GM12878 (cell line): Measurements from ENCODE around the gene COL6A3. TPM values are rescaled to one million over a fixed set of nuclear protein-coding genes. Genes with fewer than 3 reads are reported as not detected.

ENCODE experiments used
- ATAC-seq: fragments of 200-7000 bp; cut with Tn5 transposase; 3 replicates; pipeline ENCODE4 v1.9.1; 2020; ENCODE audit warnings: mild to moderate bottlenecking, moderate library complexity
- BruUV-seq: library from RNA; stranded (reverse); fragments of 400-500 nt; replicated peaks from 2 replicates; lab custom pipeline; 2021; lab: Mats Ljungman, UMichigan
- CTCF ChIA-PET: fragments of 300-600 bp; sonication (Branson Sonifier 250); formaldehyde crosslinking; extraction: SDS; loops from one replicate; lab custom pipeline; 2021; ENCODE audit warnings: inconsistent platforms; lab: Yijun Ruan, JAX
- POLR2A ChIA-PET: fragments of 350-600 bp; formaldehyde crosslinking; extraction: SDS; loops from one replicate; lab custom pipeline; 2021; ENCODE audit warnings: inconsistent platforms; lab: Charles Lee
- RAD21 ChIA-PET: fragments of 300-600 bp; sonication (Branson Sonifier 250); formaldehyde crosslinking; loops from one replicate; lab custom pipeline; 2023; ENCODE audit warnings: antibody characterized with exemption; ENCODE audit not compliant: unreplicated experiment; lab: Charles Lee
- SMC1A ChIA-PET: fragments of 300-600 bp; sonication (Branson Sonifier 250); formaldehyde crosslinking; loops from one replicate; lab custom pipeline; 2023; ENCODE audit not compliant: unreplicated experiment, uncharacterized antibody; lab: Charles Lee
- DNase-seq: peaks from one replicate; pipeline ENCODE4 v3.0.0-alpha.2; 2011; ENCODE audit warnings: low read depth, low spot score
- FAIRE-seq: peaks from 3 replicates; lab custom pipeline; 2011; peaks lifted over from hg19 to GRCh38; lab: Jason Lieb, UNC
- H2AFZ ChIP-seq: 2 replicates; pipeline ENCODE4 v1.6.0; 2011; ENCODE audit warnings: low read depth, low read length, control low read depth; ENCODE audit not compliant: control insufficient read depth
- H3K27ac ChIP-seq: 2 replicates; pipeline ENCODE4 v1.5.1; 2011; ENCODE audit warnings: control low read depth; ENCODE audit not compliant: control insufficient read depth, insufficient read depth
- H3K27me3 ChIP-seq, 2 experiments: replicated peaks in 1 of 2; 2 replicates each; pipeline versions ENCODE4 v1.6.0 to v1.6.1; 2011; ENCODE audit warnings: low read length in 1 of 2; ENCODE audit not compliant: control insufficient read depth in 2 of 2, insufficient read depth in 2 of 2
- H3K36me3 ChIP-seq, 2 experiments: 2 replicates each; pipeline ENCODE4 v1.5.1; 2011; ENCODE audit warnings: low read length in 1 of 2; ENCODE audit not compliant: control insufficient read depth in 2 of 2, insufficient read depth in 2 of 2
- H3K4me1 ChIP-seq: 2 replicates; pipeline ENCODE4 v1.6.1; 2011; ENCODE audit warnings: mild to moderate bottlenecking, low read length, moderate library complexity, mixed read lengths; ENCODE audit not compliant: control insufficient read depth, insufficient read depth
- H3K4me2 ChIP-seq: 2 replicates; pipeline ENCODE4 v1.6.0; 2011; ENCODE audit warnings: control low read depth; ENCODE audit not compliant: control insufficient read depth, insufficient read depth
- H3K4me3 ChIP-seq: fragments of 200-600 bp; sonication (generic); 2 replicates; pipeline ENCODE4 v1.5.1; 2016
- H3K79me2 ChIP-seq: 2 replicates; pipeline ENCODE4 v1.6.0; 2011; ENCODE audit warnings: low read length; ENCODE audit not compliant: control insufficient read depth, insufficient read depth
- H3K9ac ChIP-seq: 2 replicates; pipeline ENCODE4 v1.8.0; 2011; ENCODE audit warnings: low read length, control low read depth, mixed read lengths; ENCODE audit not compliant: control insufficient read depth, insufficient read depth
- H3K9me3 ChIP-seq: replicated peaks from 3 replicates; pipeline ENCODE4 v1.5.1; 2011; ENCODE audit warnings: mild to moderate bottlenecking, low read length; ENCODE audit not compliant: control insufficient read depth, insufficient read depth
- H4K20me1 ChIP-seq: 2 replicates; pipeline ENCODE4 v1.6.0; 2011; ENCODE audit not compliant: control insufficient read depth, insufficient read depth
- CEBPZ ChIP-seq: fragments of 150-350 bp; IDR thresholded peaks from 2 replicates; pipeline ENCODE4 v1.6.1; 2016; ENCODE audit warnings: low read depth, low read length
- HCFC1 ChIP-seq: fragments of 150-350 bp; IDR thresholded peaks from 2 replicates; pipeline ENCODE4 v1.6.1; 2014; ENCODE audit warnings: low read length
- KDM1A ChIP-seq: fragments of 200-600 bp; sonication (generic); IDR thresholded peaks from 2 replicates; pipeline ENCODE4 v1.6.1; 2016; ENCODE audit warnings: borderline replicate concordance
- MYB ChIP-seq: fragments of 150-350 bp; IDR thresholded peaks from 2 replicates; pipeline ENCODE4 v1.6.1; 2014; ENCODE audit warnings: mild to moderate bottlenecking, low read depth, low read length, borderline replicate concordance
- MYC ChIP-seq: IDR thresholded peaks from 2 replicates; pipeline ENCODE4 v1.6.1; 2011; ENCODE audit warnings: mild to moderate bottlenecking, low read length, moderate library complexity, inconsistent platforms; ENCODE audit not compliant: insufficient read depth, insufficient replicate concordance, insufficient read length, severe bottlenecking
- POLR2AphosphoS5 ChIP-seq: IDR thresholded peaks from 2 replicates; pipeline ENCODE4 v1.6.1; 2011; ENCODE audit warnings: mild to moderate bottlenecking, low read length, inconsistent platforms
- SIN3A ChIP-seq: IDR thresholded peaks from 2 replicates; pipeline ENCODE4 v1.6.1; 2012; ENCODE audit warnings: low read depth, low read length, improper control_type of control experiment
- WGBS: methylation state at CpG from one replicate; pipeline ENCODE4 v1.1.6; 2016; ENCODE audit warnings: low lambda C conversion rate; ENCODE audit not compliant: insufficient replicate concordance, insufficient coverage; ENCODE audit errors: missing lambda C conversion rate; 5-methylcytosine and 5-hydroxymethylcytosine counted together
- in situ Hi-C: fragments of 300-500 bp; cut with MboI; formaldehyde crosslinking; loops from 9 replicates; pipeline ENCODE4 v1.14.3; 2018; ENCODE audit warnings: mixed read lengths
- intact Hi-C: fragments of 100-400 bp; cut with micrococcal nuclease; formaldehyde crosslinking; loops from one replicate; pipeline ENCODE4 v1.14.2; 2022; ENCODE audit not compliant: unreplicated experiment
- polyA plus RNA-seq, 11 experiments: library from polyadenylated mRNA; depleted of rRNA in 4 of 11; unstranded in 6 of 11; stranded (reverse) in 5 of 11; fragments of >200 nt; fragmentation: Nextera tagmentation in 4 of 11; fragmentation: Illumina TruSeq in 1 of 11; extraction: Ambion mirVana in 4 of 11; extraction: Trizol in 1 of 11; gene quantifications; 1 replicate in 1 of 11; 2 replicates in 10 of 11; pipeline versions ENCODE4 v1.2.1 to v1.2.3, GENCODE V29; 2011 to 2016; ENCODE audit warnings: inconsistent platforms in 2 of 11, missing spikeins in 2 of 11, low read depth in 1 of 11
- total RNA-seq, 4 experiments: library from RNA; depleted of rRNA in 3 of 4; stranded (reverse); fragments of >200 nt in 3 of 4; fragmentation: Illumina TruSeq in 1 of 4; extraction: Trizol in 1 of 4; gene quantifications; 2 replicates each; pipeline versions ENCODE4 v1.2.1 to v1.2.3, GENCODE V29; 2013 to 2021

Gene COL6A3
- total and polyA plus RNA-seq, 10 of the 15 experiments (the other 5 are each of a cell fraction or from before 2014, with no cell fraction given) = 0.01 to 0.51 (median 0.09) TPM; not detected in 4

DNA sequence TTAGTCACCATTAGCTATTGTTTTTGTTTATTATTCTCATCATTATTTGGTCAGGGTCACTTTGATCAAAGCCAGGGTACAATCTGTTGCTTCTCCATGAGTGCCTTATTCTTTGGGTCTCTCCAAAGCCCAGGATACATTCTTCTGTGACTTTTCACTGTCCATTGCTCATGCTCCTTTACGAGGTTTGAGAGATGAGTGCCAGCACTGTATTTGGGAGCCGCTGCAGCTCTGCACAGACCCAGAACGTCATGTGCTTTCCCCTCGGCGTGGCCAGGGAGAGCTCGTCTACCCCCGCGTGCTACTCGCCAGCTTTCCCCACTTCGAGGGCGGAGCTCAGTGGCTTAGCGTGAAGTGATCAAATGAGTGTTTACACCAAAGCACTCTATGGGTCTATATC is 123.7 kb downstream of the COL6A3 start (continued):
- no peak for TF ChIP-seq CEBPZ
- TF ChIP-seq POLR2AphosphoS5 = no peak
- TF ChIP-seq MYB = no peak
- TF ChIP-seq HCFC1 = no peak
- TF ChIP-seq KDM1A = no peak

- ChIA-PET SMC1A (no interaction called here), CTCF (no interaction called here), POLR2A (no interaction called here), RAD21 (no interaction called here)
- no TSS peak for BruUV-seq
- H3K4me1 ChIP-seq = no peaks in the 10 kb centered on the region
- H3K79me2 ChIP-seq = no peaks in the 10 kb centered on the region
- no peak for DNase-seq
- TF ChIP-seq MYC (no peak), SIN3A (no peak)
- no peaks in the 10 kb centered on the region for H3K36me3 ChIP-seq
- H3K27me3 ChIP-seq = peaks cover 0 to 3% of the 10 kb centered on the region in 2 experiments; a peak in 3 of 4 replicates
- H3K9ac ChIP-seq = no peak overlapping the region
- H4K20me1 ChIP-seq = no peaks in the 10 kb centered on the region
- H2AFZ ChIP-seq = no peak overlapping the region
- WGBS = 21% methylated on average over 7 of the region's 7 CpGs
- no peak overlapping the region for H3K27ac ChIP-seq
- no peaks in the 10 kb centered on the region for H3K9me3 ChIP-seq
- FAIRE-seq = no peak
- in situ Hi-C loops = no loop called here
- intact Hi-C loops = no loop called here
- no peak overlapping the region for H3K4me3 ChIP-seq
- ATAC-seq = no peak
- no peak overlapping the region for H3K4me2 ChIP-seq
Observed at GRCh38 chr2:237289139-237289538, 124.8 kb downstream of the COL6A3 start.
